WI38 (cell line): ENCODE measurements around the gene CTXND1.

Experiments
- H3K4me3 ChIP-seq: 2 replicates; pipeline ENCODE4 v1.5.1; 2011; ENCODE audit warnings: low read depth, mild to moderate bottlenecking, control low read depth, low read length
- TF ChIP-seq, protein P1 (sequence below): IDR thresholded peaks from 2 replicates; pipeline ENCODE4 v1.5.1; 2012; ENCODE audit warnings: low read depth, mild to moderate bottlenecking, control low read depth, low read length

Gene CTXND1

DNA sequence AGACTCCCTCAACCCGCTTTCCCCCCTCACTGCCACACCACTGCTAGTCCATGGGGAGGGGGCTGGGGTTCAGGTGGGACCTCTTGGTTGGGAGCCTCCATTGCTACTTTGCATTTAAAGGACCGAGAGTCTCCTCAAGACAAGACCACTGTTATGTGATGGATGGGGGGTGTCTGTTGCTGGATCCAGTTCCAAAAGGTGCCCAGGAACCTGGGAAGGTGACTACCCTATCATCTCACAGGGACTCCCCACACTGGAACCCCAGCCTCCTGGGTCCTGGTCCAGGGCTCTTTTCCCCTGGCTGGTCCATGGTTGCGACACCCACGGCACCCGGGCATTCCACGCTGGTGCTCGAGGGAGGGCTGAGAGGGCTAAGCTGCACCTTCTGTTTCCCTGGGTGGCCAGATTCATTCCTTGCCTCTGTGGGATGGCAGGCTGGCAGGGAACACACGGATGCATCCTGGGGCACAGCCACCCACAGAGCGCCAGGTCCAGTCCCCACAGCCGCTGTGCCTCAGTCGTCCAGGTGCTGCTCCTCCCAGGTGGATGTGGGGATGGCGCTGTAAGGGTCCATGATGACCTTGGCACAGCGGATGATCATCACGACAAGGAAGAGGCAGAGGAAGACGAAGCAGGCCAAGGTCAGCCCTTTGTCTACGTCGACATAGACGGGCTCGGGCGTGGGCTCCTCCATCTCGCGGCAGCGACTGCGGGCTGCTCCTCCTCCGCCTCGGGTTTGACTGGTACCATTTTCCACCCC is 50.6 kb downstream of the CTXND1 start:
- TF ChIP-seq, protein P1, sequence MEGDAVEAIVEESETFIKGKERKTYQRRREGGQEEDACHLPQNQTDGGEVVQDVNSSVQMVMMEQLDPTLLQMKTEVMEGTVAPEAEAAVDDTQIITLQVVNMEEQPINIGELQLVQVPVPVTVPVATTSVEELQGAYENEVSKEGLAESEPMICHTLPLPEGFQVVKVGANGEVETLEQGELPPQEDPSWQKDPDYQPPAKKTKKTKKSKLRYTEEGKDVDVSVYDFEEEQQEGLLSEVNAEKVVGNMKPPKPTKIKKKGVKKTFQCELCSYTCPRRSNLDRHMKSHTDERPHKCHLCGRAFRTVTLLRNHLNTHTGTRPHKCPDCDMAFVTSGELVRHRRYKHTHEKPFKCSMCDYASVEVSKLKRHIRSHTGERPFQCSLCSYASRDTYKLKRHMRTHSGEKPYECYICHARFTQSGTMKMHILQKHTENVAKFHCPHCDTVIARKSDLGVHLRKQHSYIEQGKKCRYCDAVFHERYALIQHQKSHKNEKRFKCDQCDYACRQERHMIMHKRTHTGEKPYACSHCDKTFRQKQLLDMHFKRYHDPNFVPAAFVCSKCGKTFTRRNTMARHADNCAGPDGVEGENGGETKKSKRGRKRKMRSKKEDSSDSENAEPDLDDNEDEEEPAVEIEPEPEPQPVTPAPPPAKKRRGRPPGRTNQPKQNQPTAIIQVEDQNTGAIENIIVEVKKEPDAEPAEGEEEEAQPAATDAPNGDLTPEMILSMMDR, result no peak
- H3K4me3 ChIP-seq, result no peak overlapping the region

DNA sequence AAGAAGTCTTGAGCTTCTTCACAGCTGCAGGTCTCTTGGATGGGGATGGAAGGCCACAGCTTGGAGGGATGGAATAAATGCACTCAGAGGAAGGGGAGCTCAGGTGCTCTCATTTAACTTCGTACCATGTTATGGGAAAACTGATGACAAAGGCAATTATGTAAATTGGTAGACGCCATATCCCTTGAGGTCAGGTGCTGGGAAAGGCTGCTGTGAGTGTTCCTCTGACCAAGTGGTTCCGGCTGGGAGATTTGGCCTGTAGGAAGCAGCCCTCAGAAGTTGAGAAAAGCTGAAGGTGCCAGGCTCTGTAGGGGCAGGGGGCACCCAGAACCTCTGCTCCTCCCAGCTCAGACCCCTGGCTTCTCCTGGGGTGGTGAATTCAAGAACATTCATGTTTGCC is 52.1 kb downstream of the CTXND1 start:
- TF ChIP-seq, protein P1, result no peak

GRCh38 chr15:80199366-80199765 is 52.6 kb downstream of the CTXND1 start:
- H3K4me3 ChIP-seq, result no peak overlapping the region
- TF ChIP-seq, protein P1, result no peak

More for the DNA sequence above, 52.1 kb downstream of the CTXND1 start:
- H3K4me3 ChIP-seq, result no peak overlapping the region

DNA sequence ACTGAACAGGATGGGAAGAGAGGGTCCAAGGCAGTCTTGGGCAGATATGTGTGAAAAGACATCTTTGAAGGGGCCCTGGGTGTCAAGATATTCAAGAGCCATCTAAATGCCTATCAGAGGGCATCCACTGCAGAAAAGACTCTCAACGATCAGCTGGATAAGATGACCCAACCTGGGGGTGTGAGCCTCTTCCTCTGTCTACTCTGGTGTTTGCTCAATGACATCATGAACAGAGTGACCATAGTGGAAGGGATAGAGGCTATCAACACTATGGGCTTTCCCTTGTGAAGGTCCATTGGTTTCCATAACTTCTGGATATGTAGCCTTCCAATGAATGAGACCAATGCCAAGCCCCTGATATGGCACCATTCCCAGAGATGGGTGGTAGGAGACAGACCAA is 57.1 kb downstream of the CTXND1 start:
- H3K4me3 ChIP-seq, result no peak overlapping the region
- TF ChIP-seq, protein P1, result no peak

- H3K4me3 ChIP-seq, result no peak overlapping the region
- TF ChIP-seq, protein P1, result no peak
These were observed 57.8 kb downstream of the CTXND1 start for GRCh38 chr15:80194186-80194585.

GRCh38 chr15:80191897-80192595 is 60.0 kb downstream of the CTXND1 start:
- H3K4me3 ChIP-seq, result no peak overlapping the region
- TF ChIP-seq, protein P1, result no peak

DNA sequence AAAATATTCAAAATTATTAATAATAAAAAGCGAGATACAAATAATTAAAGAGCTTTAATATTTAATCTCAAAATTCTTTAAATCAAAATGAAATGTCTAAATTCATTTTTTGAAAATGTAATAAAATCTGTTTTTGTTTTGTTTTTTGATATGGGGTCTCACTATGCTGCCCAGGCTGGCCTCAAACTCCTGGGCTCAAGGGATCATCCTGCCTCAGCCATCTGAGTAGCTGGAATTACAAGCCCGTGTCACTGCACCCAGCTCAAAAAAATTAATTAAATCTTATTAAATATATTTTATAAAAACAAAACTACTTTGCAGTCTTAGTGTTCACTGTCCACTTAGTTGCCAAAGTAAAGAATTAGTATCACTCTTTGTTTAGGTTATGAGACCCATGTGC is 60.8 kb downstream of the CTXND1 start:
- H3K4me3 ChIP-seq, result no peak overlapping the region

More for the DNA sequence above, 60.8 kb downstream of the CTXND1 start:
- TF ChIP-seq, protein P1, result no peak
